IMR-90 (cell line): Measurements from ENCODE around the gene PARP6. TPM values are rescaled to one million over a fixed set of nuclear protein-coding genes. Genes with fewer than 3 reads are reported as not detected.
A peak's percentile ranks its signal among the peaks of the same experiment; 100 is the strongest.

Source experiments
- ATAC-seq: fragments of 200-7000 bp; cut with Tn5 transposase; 2 replicates; pipeline ENCODE4 v1.9.1; 2020; ENCODE audit warnings: low read depth, mild to moderate bottlenecking, moderate library complexity
- Bru-seq: library from RNA; stranded (reverse); fragments of 400-500 nt; gene quantifications from one replicate; lab custom pipeline; 2021; lab: Mats Ljungman, UMichigan
- BruChase-seq, 2 experiments: library from RNA; stranded (reverse); fragments of 400-500 nt; gene quantifications; one replicate each; lab custom pipeline; 2021; lab: Mats Ljungman, UMichigan
- BruUV-seq: library from RNA; stranded (reverse); fragments of 400-500 nt; replicated peaks from 2 replicates; lab custom pipeline; 2021; lab: Mats Ljungman, UMichigan
- CTCF ChIA-PET: fragments of 300-600 bp; formaldehyde crosslinking; extraction: SDS; loops from one replicate; lab custom pipeline; 2021; ENCODE audit warnings: antibody characterized with exemption; lab: Yijun Ruan, JAX
- POLR2A ChIA-PET: fragments of 300-600 bp; sonication (Branson Sonifier 250); formaldehyde crosslinking; loops from one replicate; lab custom pipeline; 2022; ENCODE audit warnings: antibody characterized with exemption; ENCODE audit not compliant: unreplicated experiment; lab: Charles Lee
- DNase-seq: peaks from one replicate; pipeline ENCODE4 v3.0.0; 2013
- H2AFZ ChIP-seq: replicated peaks from 2 replicates; pipeline ENCODE3; 2013; ENCODE audit warnings: low read length, mild to moderate bottlenecking; ENCODE audit not compliant: poor library complexity
- H2AK5ac ChIP-seq: 2 replicates; pipeline ENCODE4 v1.6.1; 2013; ENCODE audit warnings: low read depth, low read length, inconsistent platforms
- H2AK9ac ChIP-seq: replicated peaks from 2 replicates; pipeline ENCODE3; 2013; ENCODE audit warnings: mild to moderate bottlenecking, low read depth, low read length, moderate library complexity; ENCODE audit not compliant: poor library complexity
- H2BK120ac ChIP-seq: 2 replicates; pipeline ENCODE4 v1.6.1; 2013; ENCODE audit warnings: low read depth, low read length, inconsistent platforms
- H2BK15ac ChIP-seq: 3 replicates; pipeline ENCODE4 v1.6.1; 2013; ENCODE audit warnings: low read depth, low read length, inconsistent platforms
- H2BK20ac ChIP-seq: 2 replicates; pipeline ENCODE4 v1.6.1; 2013; ENCODE audit warnings: low read depth, mild to moderate bottlenecking, inconsistent platforms, low read length, moderate library complexity
- H2BK5ac ChIP-seq: 2 replicates; pipeline ENCODE4 v1.6.1; 2013; ENCODE audit warnings: mild to moderate bottlenecking, low read depth, low read length, inconsistent platforms; ENCODE audit not compliant: poor library complexity, severe bottlenecking
- H3K14ac ChIP-seq: replicated peaks from 2 replicates; pipeline ENCODE4 v1.6.1; 2013; ENCODE audit warnings: low read depth, low read length, inconsistent platforms
- H3K18ac ChIP-seq: 2 replicates; pipeline ENCODE4 v1.6.1; 2013; ENCODE audit warnings: low read depth, low read length, control low read depth
- H3K23ac ChIP-seq: 2 replicates; pipeline ENCODE4 v1.6.1; 2013; ENCODE audit warnings: low read depth, low read length, inconsistent platforms
- H3K27ac ChIP-seq: 2 replicates; pipeline ENCODE4 v1.5.1; 2013; ENCODE audit warnings: mild to moderate bottlenecking, control low read depth, low read length; ENCODE audit not compliant: insufficient read depth
- H3K27me3 ChIP-seq: 2 replicates; pipeline ENCODE4 v1.6.1; 2013; ENCODE audit warnings: low read length; ENCODE audit not compliant: control insufficient read depth, insufficient read depth
- H3K36me3 ChIP-seq: 2 replicates; pipeline ENCODE4 v1.6.1; 2013; ENCODE audit warnings: low read length, mixed read lengths; ENCODE audit not compliant: control insufficient read depth, insufficient read depth
- H3K4ac ChIP-seq: 2 replicates; pipeline ENCODE4 v1.6.1; 2013; ENCODE audit warnings: low read depth, low read length, inconsistent platforms
- H3K4me1 ChIP-seq: 2 replicates; pipeline ENCODE4 v1.6.1; 2013; ENCODE audit warnings: low read length, mixed read lengths; ENCODE audit not compliant: control insufficient read depth, insufficient read depth
- H3K4me2 ChIP-seq: 2 replicates; pipeline ENCODE4 v1.6.1; 2013; ENCODE audit warnings: low read depth, mild to moderate bottlenecking, control low read depth, low read length, moderate library complexity
- H3K4me3 ChIP-seq: 2 replicates; pipeline ENCODE4 v1.5.1; 2013; ENCODE audit warnings: low read depth, mild to moderate bottlenecking, control low read depth, low read length, moderate library complexity; ENCODE audit not compliant: insufficient read depth
- H3K56ac ChIP-seq: 2 replicates; pipeline ENCODE4 v1.6.1; 2013; ENCODE audit warnings: low read length, inconsistent platforms; ENCODE audit not compliant: insufficient read depth; ENCODE audit errors: extremely low read depth
- H3K79me1 ChIP-seq, 2 experiments: 2 replicates each; pipeline ENCODE4 v1.6.1; 2013; ENCODE audit warnings: low read length in 2 of 2, inconsistent platforms in 1 of 2, low read depth in 1 of 2
- H3K9ac ChIP-seq: 2 replicates; pipeline ENCODE4 v1.6.1; 2013; ENCODE audit warnings: low read depth, low read length, control low read depth
- H3K9me1 ChIP-seq: 2 replicates; pipeline ENCODE4 v1.6.1; 2013; ENCODE audit warnings: low read length, inconsistent platforms; ENCODE audit not compliant: insufficient read depth
- H3K9me3 ChIP-seq: 2 replicates; pipeline ENCODE4 v1.6.1; 2013; ENCODE audit warnings: low read length; ENCODE audit not compliant: control insufficient read depth, insufficient read depth
- H4K20me1 ChIP-seq: 2 replicates; pipeline ENCODE4 v1.6.1; 2013; ENCODE audit warnings: low read length, inconsistent platforms; ENCODE audit not compliant: insufficient read depth
- H4K5ac ChIP-seq: 2 replicates; pipeline ENCODE4 v1.6.1; 2013; ENCODE audit warnings: mild to moderate bottlenecking, low read depth, low read length, control low read depth
- H4K8ac ChIP-seq, 2 experiments: 2 replicates each; pipeline ENCODE4 v1.6.1; 2013; ENCODE audit warnings: low read depth in 2 of 2, low read length in 2 of 2, control low read depth in 1 of 2, inconsistent platforms in 1 of 2
- H4K91ac ChIP-seq: 2 replicates; pipeline ENCODE4 v1.6.1; 2013; ENCODE audit warnings: low read depth, low read length, inconsistent platforms; ENCODE audit not compliant: insufficient read depth
- BHLHE40 ChIP-seq: fragments of 150-350 bp; IDR thresholded peaks from 2 replicates; pipeline ENCODE4 v1.6.1; 2016; ENCODE audit warnings: mild to moderate bottlenecking, low read depth, low read length
- CEBPB ChIP-seq: IDR thresholded peaks from 2 replicates; pipeline ENCODE4 v1.6.1; 2012; ENCODE audit warnings: low read depth, low read length, improper control_type of control experiment
- CHD1 ChIP-seq: IDR thresholded peaks from 2 replicates; pipeline ENCODE4 v1.6.1; 2012; ENCODE audit warnings: low read depth, low read length, improper control_type of control experiment
- CTCF ChIP-seq: conservative IDR thresholded peaks from 2 replicates; pipeline ENCODE4 v1.5.1; 2012; ENCODE audit warnings: mild to moderate bottlenecking, low read depth, low read length, improper control_type of control experiment
- FOS ChIP-seq: fragments of 150-350 bp; IDR thresholded peaks from 2 replicates; pipeline ENCODE4 v1.6.1; 2016; ENCODE audit warnings: low read depth, low read length
- MXI1 ChIP-seq: IDR thresholded peaks from 2 replicates; pipeline ENCODE4 v1.6.1; 2012; ENCODE audit warnings: low read depth, mild to moderate bottlenecking, low read length, moderate library complexity, borderline replicate concordance
- NFE2L2 ChIP-seq: fragments of 150-350 bp; IDR thresholded peaks from 2 replicates; pipeline ENCODE4 v1.6.1; 2016; ENCODE audit warnings: low read depth, mild to moderate bottlenecking, low read length
- POLR2A ChIP-seq: IDR thresholded peaks from 2 replicates; pipeline ENCODE4 v1.6.1; 2012; ENCODE audit warnings: mild to moderate bottlenecking, low read depth, low read length
- RAD21 ChIP-seq: IDR thresholded peaks from 2 replicates; pipeline ENCODE4 v1.6.1; 2012; ENCODE audit warnings: low read length, improper control_type of control experiment
- RCOR1 ChIP-seq: IDR thresholded peaks from 2 replicates; pipeline ENCODE4 v1.6.1; 2012; ENCODE audit warnings: mild to moderate bottlenecking, low read length, improper control_type of control experiment; ENCODE audit not compliant: insufficient replicate concordance
- RFX5 ChIP-seq: IDR thresholded peaks from 2 replicates; pipeline ENCODE4 v1.8.0; 2012; ENCODE audit warnings: low read depth, mild to moderate bottlenecking, low read length, moderate library complexity
- SMC3 ChIP-seq: fragments of 150-350 bp; IDR thresholded peaks from 2 replicates; pipeline ENCODE4 v1.6.1; 2016; ENCODE audit warnings: low read depth, mild to moderate bottlenecking, antibody characterized with exemption, low read length, moderate library complexity
- USF2 ChIP-seq: fragments of 150-350 bp; IDR thresholded peaks from 2 replicates; pipeline ENCODE4 v1.6.1; 2017; ENCODE audit warnings: mild to moderate bottlenecking, antibody characterized with exemption, low read length, low read depth
- WGBS, 2 experiments: methylation state at CpG; one replicate each; pipeline versions ENCODE4 v1.1.5 to v1.1.7; 2013; ENCODE audit warnings: missing lambda C conversion rate in 2 of 2; ENCODE audit not compliant: insufficient read length in 1 of 2; ENCODE audit errors: extremely low coverage in 2 of 2; 5-methylcytosine and 5-hydroxymethylcytosine counted together
- dilution Hi-C: fragments of 300-500 bp; cut with HindIII; formaldehyde crosslinking; loops from one replicate; pipeline ENCODE4 v1.14.3; 2018; ENCODE audit warnings: low sequenced_read_pairs; ENCODE audit not compliant: unreplicated experiment
- in situ Hi-C: fragments of 300-500 bp; cut with MboI; formaldehyde crosslinking; loops from 3 replicates; pipeline ENCODE4 v1.14.3; 2019; ENCODE audit warnings: low sequenced_read_pairs, inconsistent platforms, mixed read lengths
- intact Hi-C: fragments of 100-400 bp; cut with micrococcal nuclease; formaldehyde crosslinking; loops from 2 replicates; pipeline ENCODE4 v1.10.0; 2022
- long read RNA-seq: library from polyadenylated mRNA; unstranded; transcript quantifications from one replicate; pipeline ENCODE4 v2.0.0, GENCODE V29; 2021; ENCODE audit not compliant: unreplicated experiment
- polyA plus RNA-seq, 3 experiments: library from polyadenylated mRNA; depleted of rRNA; stranded (reverse); fragments of >200 nt; gene quantifications; 2 replicates each; pipeline ENCODE4 v1.2.3, GENCODE V29; 2012; ENCODE audit warnings: low replicate concordance in 1 of 3
- total RNA-seq: library from RNA; depleted of rRNA; stranded (reverse); fragments of >200 nt; gene quantifications from 2 replicates; pipeline ENCODE4 v1.2.3, GENCODE V29; 2012; rRNA removed

PARP6 gene
- total RNA-seq = 10.0 and 13.4 TPM in 2 replicates
- polyA plus RNA-seq (2012; rRNA removed) = 44.7 and 45.1 TPM in 2 replicates
- 12.9 and 33.6 TPM in 2 replicates for polyA plus RNA-seq (2012; cell fraction: cytosol; rRNA removed)
- polyA plus RNA-seq (2012; cell fraction: nucleus; rRNA removed; ENCODE audit: low replicate concordance) = 188 and 399 TPM in 2 replicates
- percentile 77 among the genes with signal in this experiment for Bru-seq, nascent RNA
- BruChase-seq, experiment 1, labeled RNA remaining after a 6-hour chase = percentile 80 among the genes with signal in this experiment
- percentile 76 among the genes with signal in this experiment for BruChase-seq, experiment 2, labeled RNA remaining after a 2-hour chase
- long read RNA-seq, partial matches to known transcripts = 2 of 13 reads
- long read RNA-seq, other reads (novel, unspliced or antisense) = 10 of 13 reads

- H3K27me3 ChIP-seq = peaks cover 1% of the 10 kb centered on the region; the same call in 1 of the 2 replicates
- no peak within 1 kb of the TSS; the same call in 1 of the 2 replicates for H2AK5ac ChIP-seq
- H4K20me1 ChIP-seq = no peaks in the 10 kb centered on the region; the same call in 1 of the 2 replicates
- BruUV-seq = no TSS peak
- H3K9me1 ChIP-seq = peaks cover 4% of the 10 kb centered on the region; the same call in 1 of the 2 replicates
- CTCF ChIA-PET = no interaction called here
- peak within 1 kb of the TSS; percentile 8 for H3K18ac ChIP-seq
- peaks cover 1% of the 10 kb centered on the region for H3K36me3 ChIP-seq
- peak within 1 kb of the TSS; percentile 45 for H3K27ac ChIP-seq
- H2BK5ac ChIP-seq = peak within 1 kb of the TSS; percentile 51
- DNase-seq = peak; percentile 97
- peak within 1 kb of the TSS; percentile 84 for H2AK9ac ChIP-seq
- no peaks in the 10 kb centered on the region for H3K9me3 ChIP-seq
- H3K56ac ChIP-seq = peak within 1 kb of the TSS; percentile 51
- intact Hi-C loops (loop anchor here (5.0 kb wide), 1 partner anchor 75 kb away; the partner anchor contains the start of gene GRAMD2A), in situ Hi-C loops (no loop called here), dilution Hi-C loops (no loop called here)
- H4K91ac ChIP-seq = peak within 1 kb of the TSS; percentile 55
- H3K4me3 ChIP-seq = peak within 1 kb of the TSS; percentile 80
- peak within 1 kb of the TSS; percentile 52 for H3K23ac ChIP-seq
- 0 out of 2 replicates have a peak within 1 kb of the TSS, but pooled peaks have one; percentile 1 for H2BK20ac ChIP-seq
- peak within 1 kb of the TSS; percentile 93 for H3K4me2 ChIP-seq
- WGBS, 2 experiments = 0% methylated on average over 37 of the region's 82 CpGs; no CpG with 5 or more reads in 1 of the 2 experiments
- H2AFZ ChIP-seq = peak within 1 kb of the TSS; percentile 96
- peaks cover 23 to 32% of the 10 kb centered on the region in 2 experiments for H3K79me1 ChIP-seq
- POLR2A ChIA-PET = no interaction called here
- no peak within 1 kb of the TSS for H2BK15ac ChIP-seq
- H4K5ac ChIP-seq = peak within 1 kb of the TSS; percentile 68
- H4K8ac ChIP-seq = peak within 1 kb of the TSS; percentile 92 to 98
- peak within 1 kb of the TSS; percentile 78 for H3K9ac ChIP-seq
- H3K14ac ChIP-seq = peak within 1 kb of the TSS; percentile 54
- peak within 1 kb of the TSS; percentile 69 for H3K4ac ChIP-seq
- H3K4me1 ChIP-seq = no peaks in the 10 kb centered on the region
- H2BK120ac ChIP-seq = no peak within 1 kb of the TSS
- ATAC-seq = peak; percentile 99
- TF ChIP-seq RAD21 = peak; percentile 1; the same call in 1 of the 2 replicates
- 0 out of 2 replicates have a peak, but pooled peaks have one; percentile 16 for TF ChIP-seq SMC3
- peak; percentile 78; the same call in 1 of the 2 replicates for TF ChIP-seq MXI1
- TF ChIP-seq RFX5 = no peak
- no peak for TF ChIP-seq CEBPB
- TF ChIP-seq NFE2L2 = no peak
- TF ChIP-seq CHD1 = no peak
- TF ChIP-seq USF2 = peak; percentile 98
- TF ChIP-seq CTCF = peak; percentile 67
- peak; percentile 82 for TF ChIP-seq BHLHE40
- peak; percentile 77 for TF ChIP-seq POLR2A
- 0 out of 2 replicates have a peak, but pooled peaks have one; percentile 14 for TF ChIP-seq FOS
- TF ChIP-seq RCOR1 = no peak
Measured at GRCh38 chr15:72272213-72272996, at the start of gene PARP6. Gene PARP6, minus strand, starts transcription at chr15:72272554. Its CDS starts 5,077 bp downstream, at chr15:72267477.
